BE2C (cell line): ENCODE results near the gene PC.

Experiments
- DNase-seq: peaks from one replicate; pipeline ENCODE4 v3.0.0-alpha.2; 2020
- H3K27me3 ChIP-seq: fragments of 250-450 bp; sonication (Bioruptor Pico); 2 replicates; pipeline ENCODE4 v1.5.1; 2020; ENCODE audit warnings: mild to moderate bottlenecking
- H3K36me3 ChIP-seq: fragments of 250-450 bp; sonication (Bioruptor Pico); 2 replicates; pipeline ENCODE4 v1.5.1; 2020; ENCODE audit warnings: mild to moderate bottlenecking
- H3K4me1 ChIP-seq: fragments of 250-450 bp; sonication (Bioruptor Pico); 2 replicates; pipeline ENCODE4 v1.5.1; 2020
- H3K4me3 ChIP-seq: 2 replicates; pipeline ENCODE4 v1.5.1; 2011; ENCODE audit warnings: low read depth, low read length
- H3K9me3 ChIP-seq: fragments of 250-450 bp; sonication (Bioruptor Pico); 2 replicates; pipeline ENCODE4 v1.5.1; 2020
- CTCF ChIP-seq: IDR thresholded peaks from 2 replicates; pipeline ENCODE4 v1.5.1; 2012; ENCODE audit warnings: mild to moderate bottlenecking, low read depth, low read length

The PC gene

DNA sequence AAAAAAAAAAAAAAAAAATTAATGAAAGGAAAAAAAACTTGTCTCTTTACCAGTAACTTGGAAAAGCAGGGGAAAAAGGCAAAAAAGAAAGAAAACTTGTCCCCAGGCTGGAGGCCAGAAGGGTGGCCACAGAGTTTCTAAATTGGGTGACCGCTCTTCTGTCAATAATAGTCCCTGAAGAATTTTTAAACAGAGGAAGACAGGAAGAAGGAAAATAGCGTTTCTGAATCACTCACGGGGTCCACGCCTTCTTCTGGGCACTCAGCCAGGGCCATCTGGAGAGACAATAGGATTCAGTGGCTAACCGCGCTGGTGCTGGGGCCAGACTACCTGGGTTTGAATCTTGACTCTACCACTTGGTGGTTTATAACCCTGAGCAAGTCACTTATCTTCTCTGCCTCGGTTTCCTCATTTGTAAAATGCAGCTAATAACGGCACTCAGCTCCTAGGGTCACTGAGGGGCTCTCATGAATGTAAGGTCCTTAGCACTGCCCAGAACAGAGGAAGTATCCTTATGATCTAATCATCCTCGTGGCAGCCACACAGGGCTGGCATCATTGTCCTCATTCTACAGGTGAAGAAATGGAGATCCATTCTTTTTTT lies 23.9 kb upstream of the PC start:
- no peaks in the 10 kb centered on the region for H3K27me3 ChIP-seq
- no peak overlapping the region for H3K4me3 ChIP-seq
- H3K36me3 ChIP-seq: no peaks in the 10 kb centered on the region
- peaks cover under 1% of the 10 kb centered on the region; the same call in 1 of the 2 replicates for H3K4me1 ChIP-seq
- no peak for TF ChIP-seq CTCF
- no peaks in the 10 kb centered on the region for H3K9me3 ChIP-seq
- DNase-seq: peak; percentile 94

GRCh38 chr11:66979336-66979980 lies 21.3 kb upstream of the PC start:
- no peak overlapping the region for H3K4me3 ChIP-seq
- H3K27me3 ChIP-seq: no peaks in the 10 kb centered on the region
- TF ChIP-seq CTCF: no peak
- no peaks in the 10 kb centered on the region for H3K4me1 ChIP-seq
- H3K36me3 ChIP-seq: no peaks in the 10 kb centered on the region
- no peak for DNase-seq
- no peaks in the 10 kb centered on the region for H3K9me3 ChIP-seq

DNA sequence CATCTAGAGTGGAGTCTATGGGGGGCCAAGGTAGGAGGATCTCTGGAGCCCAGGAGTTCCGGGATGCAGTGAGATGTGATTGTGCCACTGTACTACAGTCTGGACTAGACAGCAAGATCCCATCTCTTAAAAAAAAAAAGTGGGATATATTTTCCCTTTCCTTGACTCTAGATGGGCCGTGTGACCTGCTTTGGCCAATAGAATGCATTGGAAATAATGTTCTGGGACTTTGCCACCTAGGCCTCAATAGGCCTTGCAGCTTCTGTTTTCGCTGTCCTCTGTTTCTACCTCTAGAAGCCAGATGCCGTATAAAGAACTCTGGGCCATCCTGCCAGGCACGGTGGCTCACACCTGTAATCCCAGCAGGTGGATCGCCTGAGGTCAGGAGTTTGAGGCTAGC lies 20.5 kb upstream of the PC start:
- Histone ChIP-seq H3K36me3 (no peaks in the 10 kb centered on the region), H3K4me1 (no peaks in the 10 kb centered on the region), H3K4me3 (no peak overlapping the region), H3K27me3 (no peaks in the 10 kb centered on the region), H3K9me3 (no peaks in the 10 kb centered on the region)
- TF ChIP-seq CTCF: no peak
- DNase-seq: no peak

DNA sequence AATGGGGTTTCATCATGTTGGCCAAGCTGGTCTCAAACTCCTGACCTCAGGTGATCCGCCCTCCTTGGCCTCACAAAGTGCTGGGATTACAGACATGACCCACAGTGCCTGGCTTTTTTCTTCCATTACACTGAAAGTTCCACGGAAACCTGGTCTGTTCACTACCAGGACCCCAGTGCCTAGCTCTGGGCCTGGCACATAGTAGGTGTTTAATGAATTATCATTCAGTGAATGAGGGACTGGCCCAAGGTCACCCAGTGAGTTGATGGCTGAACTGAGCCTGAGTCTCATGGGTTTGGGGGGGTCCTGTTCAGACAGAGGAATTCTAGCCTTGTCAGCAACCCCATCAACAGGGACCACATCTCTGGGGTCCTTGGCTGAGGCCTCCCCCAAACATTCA lies 20.0 kb upstream of the PC start:
- TF ChIP-seq CTCF: no peak
- Histone ChIP-seq H3K4me1 (no peaks in the 10 kb centered on the region), H3K27me3 (no peaks in the 10 kb centered on the region), H3K36me3 (no peaks in the 10 kb centered on the region), H3K4me3 (no peak overlapping the region), H3K9me3 (no peaks in the 10 kb centered on the region)
- no peak for DNase-seq

GRCh38 chr11:66976925-66977324 lies 18.7 kb upstream of the PC start:
- Histone ChIP-seq H3K36me3 (no peaks in the 10 kb centered on the region), H3K27me3 (no peaks in the 10 kb centered on the region), H3K4me3 (no peak overlapping the region), H3K9me3 (no peaks in the 10 kb centered on the region), H3K4me1 (no peaks in the 10 kb centered on the region)
- DNase-seq: no peak
- TF ChIP-seq CTCF: no peak

GRCh38 chr11:66976028-66976467 lies 17.9 kb upstream of the PC start:
- Histone ChIP-seq H3K27me3 (no peaks in the 10 kb centered on the region), H3K36me3 (no peaks in the 10 kb centered on the region), H3K4me3 (no peak overlapping the region), H3K9me3 (no peaks in the 10 kb centered on the region), H3K4me1 (no peaks in the 10 kb centered on the region)
- DNase-seq: peak; percentile 72
- TF ChIP-seq CTCF: peak; percentile 94
